Stromal cell of bone marrow (primary cell): ENCODE data around the gene DLL3.
A peak's percentile ranks its signal among the peaks of the same experiment; 100 is the strongest.

Source experiments
- DNase-seq: peaks from one replicate; pipeline ENCODE4 v3.0.0-alpha.2; 2012; ENCODE audit warnings: low read depth

Gene DLL3

GRCh38 chr19:39481676-39482075, 17.1 kb upstream of the DLL3 start:
- no peak for DNase-seq

- no peak for DNase-seq
Measured at GRCh38 chr19:39483141-39483540, 15.6 kb upstream of the DLL3 start.

GRCh38 chr19:39489756-39490155, 9.0 kb upstream of the DLL3 start:
- no peak for DNase-seq

GRCh38 chr19:39492225-39492624, 6.5 kb upstream of the DLL3 start:
- no peak for DNase-seq

DNA sequence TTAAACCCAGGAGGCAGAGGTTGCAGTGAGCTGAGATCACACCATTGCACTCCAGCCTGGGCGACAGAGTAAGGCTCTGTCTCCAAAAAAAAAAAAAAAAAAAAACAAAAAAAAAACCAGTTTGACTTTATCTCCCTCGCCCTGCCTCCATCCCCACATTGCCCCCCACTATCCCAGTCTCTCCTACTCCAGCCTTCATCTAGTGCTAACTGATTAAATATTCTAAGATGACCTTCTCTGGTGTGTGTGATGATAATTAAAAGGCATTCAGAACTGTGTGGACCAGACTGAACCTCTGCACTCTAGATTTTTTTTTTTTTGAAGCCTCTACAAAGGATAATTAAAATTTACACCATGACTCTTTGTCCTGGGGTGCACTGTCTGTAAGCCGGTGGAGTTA, 6.0 kb upstream of the DLL3 start:
- DNase-seq: no peak

- no peak for DNase-seq
Measured at GRCh38 chr19:39494661-39495060, 4.1 kb upstream of the DLL3 start.

GRCh38 chr19:39496063-39496462, 2.7 kb upstream of the DLL3 start:
- no peak for DNase-seq

GRCh38 chr19:39497701-39497995, 1.1 kb upstream of the DLL3 start:
- no peak for DNase-seq

DNA sequence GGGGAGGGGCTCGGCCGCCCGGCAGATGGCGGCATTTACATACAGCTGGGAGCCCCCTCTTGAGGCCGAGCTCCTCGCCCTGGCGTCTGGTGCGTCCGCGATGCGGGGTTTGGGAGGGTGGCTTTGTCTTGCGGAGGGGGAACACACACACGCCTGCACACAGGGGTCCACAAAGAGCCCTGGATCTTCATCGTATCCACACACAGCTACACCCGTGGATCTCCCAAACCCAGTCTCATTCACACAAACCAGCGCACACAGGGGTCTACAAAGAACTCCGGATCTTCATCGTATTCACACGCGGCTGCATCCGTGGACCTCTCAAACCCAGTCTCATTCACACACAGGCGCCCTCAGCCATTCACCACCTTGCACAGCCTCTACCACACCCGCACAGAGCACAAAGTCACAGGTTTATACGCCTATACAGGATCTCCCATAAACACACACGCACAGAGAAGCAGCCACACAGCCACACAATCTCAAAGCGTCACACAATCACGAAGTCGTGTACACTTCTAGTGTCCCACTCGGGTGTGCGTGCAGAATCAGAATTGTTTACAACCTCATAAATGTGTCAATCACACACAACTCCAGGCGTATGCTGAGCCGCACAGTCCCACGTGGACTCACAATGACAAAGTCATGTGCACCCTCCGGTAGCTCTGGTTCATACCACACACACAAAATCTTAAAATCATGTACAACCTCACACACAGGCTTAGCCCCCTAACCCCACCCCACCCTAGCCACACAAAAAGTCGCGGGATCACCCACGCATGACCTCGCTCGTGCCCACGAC, 550 bp upstream of the DLL3 start:
- DNase-seq: no peak

DNA sequence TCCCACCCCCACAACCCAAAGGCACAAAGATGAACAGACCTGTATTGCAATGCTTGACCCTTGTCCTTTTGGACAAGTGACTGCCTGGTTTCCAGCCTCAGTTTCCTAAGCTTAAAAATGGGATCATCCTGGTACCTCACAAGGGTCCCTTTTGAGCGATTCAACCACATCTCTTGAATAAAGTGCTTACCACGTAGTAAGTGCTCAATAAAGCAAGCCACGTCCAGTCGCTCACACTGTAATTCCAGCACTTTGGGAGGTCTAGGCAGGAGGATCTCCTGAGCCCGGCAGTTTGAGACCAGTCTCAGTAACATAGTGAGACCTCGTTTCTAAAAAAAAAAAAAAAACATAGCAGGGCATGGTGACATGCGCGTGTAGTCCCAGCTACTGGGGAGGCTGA, 1.2 kb downstream of the DLL3 start:
- DNase-seq: no peak

- no peak for DNase-seq
Measured at GRCh38 chr19:39500543-39500942, 1.8 kb downstream of the DLL3 start.

DNA sequence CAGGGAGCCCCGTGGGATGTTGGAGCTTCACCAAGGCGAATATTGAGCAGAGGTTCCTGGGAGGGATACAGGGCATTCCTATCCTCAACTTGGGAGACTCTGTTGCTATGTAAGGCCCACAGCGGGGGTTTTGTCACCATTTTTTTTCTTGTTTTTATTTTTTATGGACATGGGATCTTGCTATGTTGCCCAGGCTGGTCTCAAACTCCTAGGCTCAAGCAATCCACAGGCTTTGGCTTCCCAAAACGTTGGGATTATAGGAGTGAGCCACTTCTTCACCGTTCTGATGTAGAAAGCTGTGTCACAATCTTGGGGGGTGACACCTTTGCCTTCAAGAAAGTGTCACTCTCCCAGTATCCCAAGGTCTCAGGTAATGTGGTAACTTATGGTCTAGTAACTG, 2.6 kb downstream of the DLL3 start:
- DNase-seq: no peak

- DNase-seq: peak; percentile 28
Measured at GRCh38 chr19:39502640-39503417, 4.1 kb downstream of the DLL3 start.

- DNase-seq: no peak
Measured at GRCh38 chr19:39506598-39506943, 7.8 kb downstream of the DLL3 start.

DNA sequence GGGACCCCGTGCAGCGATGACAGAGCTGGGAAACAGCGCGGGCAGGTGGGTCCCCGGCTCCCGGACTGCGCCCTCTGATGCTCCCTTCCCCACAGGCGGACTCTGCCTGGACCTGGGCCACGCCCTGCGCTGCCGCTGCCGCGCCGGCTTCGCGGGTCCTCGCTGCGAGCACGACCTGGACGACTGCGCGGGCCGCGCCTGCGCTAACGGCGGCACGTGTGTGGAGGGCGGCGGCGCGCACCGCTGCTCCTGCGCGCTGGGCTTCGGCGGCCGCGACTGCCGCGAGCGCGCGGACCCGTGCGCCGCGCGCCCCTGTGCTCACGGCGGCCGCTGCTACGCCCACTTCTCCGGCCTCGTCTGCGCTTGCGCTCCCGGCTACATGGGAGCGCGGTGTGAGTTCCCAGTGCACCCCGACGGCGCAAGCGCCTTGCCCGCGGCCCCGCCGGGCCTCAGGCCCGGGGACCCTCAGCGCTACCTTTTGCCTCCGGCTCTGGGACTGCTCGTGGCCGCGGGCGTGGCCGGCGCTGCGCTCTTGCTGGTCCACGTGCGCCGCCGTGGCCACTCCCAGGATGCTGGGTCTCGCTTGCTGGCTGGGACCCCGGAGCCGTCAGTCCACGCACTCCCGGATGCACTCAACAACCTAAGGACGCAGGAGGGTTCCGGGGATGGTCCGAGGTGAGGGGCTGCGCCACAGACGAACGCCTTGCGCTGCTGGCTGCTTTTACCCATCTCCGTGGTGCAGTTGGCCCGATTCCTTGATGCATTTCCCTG, 8.4 kb downstream of the DLL3 start:
- no peak for DNase-seq

- DNase-seq: no peak
Measured at GRCh38 chr19:39507715-39508364, 9.1 kb downstream of the DLL3 start.

- no peak for DNase-seq
Measured at GRCh38 chr19:39508629-39509028, 9.9 kb downstream of the DLL3 start.

DNA sequence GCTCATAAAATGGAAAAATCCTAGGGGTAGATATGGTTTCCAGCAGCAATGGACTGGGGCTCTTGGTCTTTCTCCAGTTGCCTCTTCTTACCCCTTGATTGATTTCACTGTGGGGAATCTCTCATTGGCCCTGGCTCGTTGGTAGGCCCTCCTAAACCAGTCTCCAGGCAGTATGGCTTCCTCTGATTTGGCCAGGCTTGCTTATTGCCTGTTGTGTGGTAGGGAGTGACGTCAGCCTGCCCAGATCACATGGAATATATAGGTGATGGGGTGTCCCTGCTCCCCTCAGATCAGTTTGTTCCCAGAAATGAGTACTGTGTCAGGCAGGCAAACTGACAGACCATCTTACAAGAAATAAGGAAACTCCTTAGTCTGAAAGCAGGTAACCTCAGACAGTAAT, 10.5 kb downstream of the DLL3 start:
- no peak for DNase-seq

- no peak for DNase-seq
Measured at GRCh38 chr19:39512988-39513387, 14.2 kb downstream of the DLL3 start.

DNA sequence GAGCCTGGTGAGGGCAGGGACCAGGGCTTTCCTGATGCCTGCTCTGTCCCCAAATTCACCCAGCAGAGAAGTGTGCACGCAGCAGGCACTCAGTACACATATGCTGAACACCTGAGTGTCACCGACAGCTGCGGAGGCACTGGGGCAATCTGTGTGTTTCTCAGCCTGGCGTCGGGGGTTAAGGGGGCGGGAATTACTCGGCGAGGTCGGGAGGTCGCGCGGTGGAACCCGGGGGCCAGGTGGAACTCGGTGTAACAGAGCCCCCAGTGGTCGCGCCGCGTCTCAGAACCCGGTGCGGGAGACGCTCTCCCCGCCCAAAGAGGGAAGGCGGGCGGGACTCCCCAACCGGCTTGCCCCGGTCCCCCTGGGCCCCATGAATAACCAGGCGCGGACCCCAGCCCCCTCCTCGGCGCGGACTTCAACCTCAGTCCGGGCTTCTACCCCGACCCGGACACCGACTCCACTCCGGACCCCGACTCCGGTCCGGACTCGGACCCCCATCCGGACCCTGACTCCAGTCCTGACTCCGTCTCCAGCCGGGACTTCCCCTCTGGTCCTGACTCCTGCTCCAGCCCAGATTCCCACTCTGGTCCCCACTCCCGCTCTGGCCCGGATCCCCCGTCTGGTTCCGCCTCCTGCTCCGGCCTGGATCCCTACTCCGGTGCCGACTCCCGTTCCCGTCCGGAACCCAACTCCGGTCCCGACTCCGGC, 16.2 kb downstream of the DLL3 start, which contains the start of gene SELENOV:
SELENOV (plus strand) TSS at position 300 of the 711 bp plus-strand sequence; CDS start at position 374, 74 bp downstream.
- DNase-seq: no peak

GRCh38 chr19:39515551-39516191, 16.9 kb downstream of the DLL3 start:
- DNase-seq: no peak
